SU-DHL-6 (cell line): ENCODE data around the gene CDC42BPA.

Source experiments
- H2AFZ ChIP-seq: fragments of 200-600 bp; sonication (generic); 2 replicates; pipeline ENCODE4 v1.6.1; 2014; ENCODE audit warnings: low read depth, mild to moderate bottlenecking, moderate library complexity, mixed read lengths, antibody characterized with exemption, low read length; ENCODE audit not compliant: severe bottlenecking
- H3F3A ChIP-seq: fragments of 200-600 bp; shearing (Covaris generic); 2 replicates; pipeline ENCODE4 v1.6.0; 2016; ENCODE audit warnings: antibody characterized with exemption, mild to moderate bottlenecking; ENCODE audit not compliant: insufficient read depth
- H3K27ac ChIP-seq: fragments of 200-600 bp; sonication (generic); 2 replicates; pipeline ENCODE4 v1.5.1; 2016; ENCODE audit warnings: low read depth, mild to moderate bottlenecking, low read length, moderate library complexity, mixed read lengths
- H3K27me3 ChIP-seq: fragments of 200-600 bp; sonication (generic), shearing (Covaris generic); 2 replicates; pipeline ENCODE4 v1.6.0; 2014; ENCODE audit warnings: mild to moderate bottlenecking, low read length
- H3K36me3 ChIP-seq: fragments of 200-600 bp; sonication (generic); 2 replicates; pipeline ENCODE4 v1.6.1; 2014; ENCODE audit warnings: mild to moderate bottlenecking, low read length, mixed read lengths
- H3K4me2 ChIP-seq: fragments of 300-600, 200-600 bp; shearing (Covaris generic), sonication (generic); 2 replicates; pipeline ENCODE4 v1.6.0; 2014; ENCODE audit warnings: low read length, low read depth, mild to moderate bottlenecking; ENCODE audit not compliant: poor library complexity, severe bottlenecking
- H3K4me3 ChIP-seq: fragments of 200-600 bp; sonication (generic); 2 replicates; pipeline ENCODE4 v1.5.1; 2014; ENCODE audit warnings: antibody characterized with exemption, low read length, mild to moderate bottlenecking, mixed read lengths; ENCODE audit not compliant: insufficient read depth, poor library complexity, severe bottlenecking
- H3K79me2 ChIP-seq: fragments of 200-600 bp; sonication (generic); 2 replicates; pipeline ENCODE4 v1.6.1; 2014; ENCODE audit warnings: mild to moderate bottlenecking, low read length, moderate library complexity; ENCODE audit not compliant: insufficient read depth
- H3K9ac ChIP-seq: fragments of 200-600 bp; sonication (generic); 2 replicates; pipeline ENCODE4 v1.7.0; 2014; ENCODE audit warnings: mild to moderate bottlenecking, low read length
- H3K9me2 ChIP-seq: fragments of 200-600 bp; sonication (generic); replicated peaks from 2 replicates; pipeline ENCODE4 v1.6.1; 2014; ENCODE audit warnings: low read length; ENCODE audit not compliant: insufficient read depth
- H3K9me3 ChIP-seq: fragments of 200-600 bp; sonication (generic); 2 replicates; pipeline ENCODE4 v1.6.1; 2014; ENCODE audit warnings: low read length, mixed read lengths; ENCODE audit not compliant: insufficient read depth
- H4K20me1 ChIP-seq: fragments of 200-600 bp; sonication (generic); 2 replicates; pipeline ENCODE4 v1.6.1; 2014; ENCODE audit warnings: low read depth, mild to moderate bottlenecking, antibody characterized with exemption, low read length, moderate library complexity, mixed read lengths
- CTCF ChIP-seq: fragments of 200-600 bp; sonication (generic); IDR thresholded peaks from one replicate; pipeline ENCODE4 v1.5.1; 2017; ENCODE audit warnings: antibody characterized with exemption, mild to moderate bottlenecking, low read length, moderate library complexity; ENCODE audit not compliant: insufficient read depth, poor library complexity, severe bottlenecking
- EZH2phosphoT487 ChIP-seq: fragments of 200-600 bp; sonication (generic), shearing (Covaris generic); conservative IDR thresholded peaks from 2 replicates; pipeline ENCODE4 v1.6.1; 2018; ENCODE audit warnings: mild to moderate bottlenecking, antibody characterized with exemption, low read length, moderate library complexity, mixed read lengths

Gene CDC42BPA

DNA sequence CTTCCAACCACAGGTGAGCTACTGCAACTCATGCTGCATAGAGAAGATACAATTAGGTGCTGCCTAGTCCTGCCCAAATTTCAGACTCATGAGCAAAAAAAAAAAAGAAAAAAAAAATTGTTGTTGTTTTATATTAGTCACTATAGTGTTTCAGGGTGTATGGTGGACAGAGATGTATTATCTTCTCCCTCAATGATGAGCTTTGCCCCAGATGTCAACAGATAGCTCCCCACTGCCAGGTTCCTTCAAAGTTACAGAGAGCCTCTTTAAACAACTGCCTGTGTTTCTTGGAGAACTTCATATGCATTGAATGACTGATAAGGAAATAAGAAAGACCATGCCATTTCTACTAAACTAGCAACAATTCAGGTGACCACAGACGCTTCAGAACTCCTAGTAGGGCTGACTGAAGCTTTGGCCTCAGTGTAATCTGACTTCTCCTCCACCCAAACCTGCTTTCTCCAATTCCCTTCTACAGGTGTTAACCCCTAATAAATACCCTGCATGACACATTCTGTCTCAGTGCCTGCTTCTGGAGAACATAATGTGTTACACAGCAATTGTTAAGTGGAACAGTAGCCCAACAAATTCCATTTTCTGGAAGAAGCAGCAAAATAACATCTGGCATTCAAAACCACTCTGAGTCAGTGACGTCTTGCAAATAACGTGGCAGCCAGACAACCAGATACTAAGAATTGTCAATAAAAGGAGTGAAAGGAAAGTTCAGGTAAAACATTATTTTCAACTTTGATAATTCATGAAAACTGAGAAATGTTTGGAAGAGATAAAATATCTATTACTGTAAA, 147.7 kb downstream of the CDC42BPA start:
- Histone ChIP-seq H4K20me1 (no peaks in the 10 kb centered on the region), H3K4me3 (no peak overlapping the region), H3K9me3 (no peaks in the 10 kb centered on the region), H3K9me2 (no peaks in the 10 kb centered on the region), H3K36me3 (no peaks in the 10 kb centered on the region), H3K9ac (no peak overlapping the region), H3K4me2 (no peak overlapping the region), H3K79me2 (no peaks in the 10 kb centered on the region), H3K27me3 (no peaks in the 10 kb centered on the region), H3F3A (no peaks in the 10 kb centered on the region), H2AFZ (no peak overlapping the region), H3K27ac (no peak overlapping the region)
- no peak for TF ChIP-seq CTCF
- no peak for TF ChIP-seq EZH2phosphoT487

DNA sequence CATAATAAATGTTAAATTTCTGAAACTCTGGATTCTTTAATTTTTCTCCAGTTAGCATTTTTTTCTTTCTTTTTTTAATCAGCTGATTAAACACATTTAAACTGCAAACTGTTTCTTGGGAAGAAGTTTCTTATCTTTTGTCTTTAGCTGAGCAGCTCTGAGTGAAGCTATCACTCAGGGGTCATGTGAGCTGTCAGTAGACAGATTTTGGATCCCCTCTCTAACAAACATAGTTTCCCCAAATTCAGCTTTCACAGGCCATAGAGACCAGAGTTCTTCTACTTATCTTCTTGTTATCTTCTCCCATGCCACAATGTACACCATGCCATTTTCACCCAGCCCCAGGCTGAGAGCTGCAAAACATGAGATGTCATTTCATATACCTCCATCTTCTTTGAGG, 148.9 kb downstream of the CDC42BPA start:
- no peaks in the 10 kb centered on the region for H3F3A ChIP-seq
- no peak overlapping the region for H3K4me3 ChIP-seq
- H3K27me3 ChIP-seq = no peaks in the 10 kb centered on the region
- no peak overlapping the region for H3K27ac ChIP-seq
- H3K9me2 ChIP-seq = no peaks in the 10 kb centered on the region
- no peak overlapping the region for H3K4me2 ChIP-seq
- TF ChIP-seq CTCF (no peak), EZH2phosphoT487 (no peak)
- H3K79me2 ChIP-seq = no peaks in the 10 kb centered on the region
- no peak overlapping the region for H3K9ac ChIP-seq
- no peak overlapping the region for H2AFZ ChIP-seq
- H4K20me1 ChIP-seq = no peaks in the 10 kb centered on the region
- H3K9me3 ChIP-seq = no peaks in the 10 kb centered on the region
- H3K36me3 ChIP-seq = no peaks in the 10 kb centered on the region

GRCh38 chr1:227167276-227168101, 150.8 kb downstream of the CDC42BPA start:
- Histone ChIP-seq H4K20me1 (no peaks in the 10 kb centered on the region), H2AFZ (no peak overlapping the region), H3K9ac (no peak overlapping the region), H3K79me2 (no peaks in the 10 kb centered on the region), H3K36me3 (no peaks in the 10 kb centered on the region), H3K4me2 (no peak overlapping the region), H3F3A (no peaks in the 10 kb centered on the region), H3K9me2 (no peaks in the 10 kb centered on the region), H3K27ac (no peak overlapping the region), H3K27me3 (no peaks in the 10 kb centered on the region), H3K9me3 (no peaks in the 10 kb centered on the region), H3K4me3 (no peak overlapping the region)
- TF ChIP-seq EZH2phosphoT487 = no peak
- no peak for TF ChIP-seq CTCF
